Ureter (tissue), 1 donor: Measurements from ENCODE around the gene PIK3R6. TPM values are rescaled to one million over a fixed set of nuclear protein-coding genes. Genes with fewer than 3 reads are reported as not detected.
"Not testable (repeated sequence)": the region's sequence is repeated elsewhere in the genome, so short reads cannot be mapped to it uniquely, and the experiment has no call there.

Experiments used
- DNase-seq: peaks from one replicate; pipeline ENCODE4 v3.0.0-alpha.2; 2020; ENCODE audit warnings: low spot score
- total RNA-seq: library from RNA; stranded (reverse); gene quantifications from one replicate; pipeline ENCODE4 v1.2.4, GENCODE V29; 2023
- donor health status: DM: yes; HTN: yes; CAD: no.

PIK3R6 gene
- total RNA-seq, 1 donor from 2014 or later = 1.7 TPM

DNA sequence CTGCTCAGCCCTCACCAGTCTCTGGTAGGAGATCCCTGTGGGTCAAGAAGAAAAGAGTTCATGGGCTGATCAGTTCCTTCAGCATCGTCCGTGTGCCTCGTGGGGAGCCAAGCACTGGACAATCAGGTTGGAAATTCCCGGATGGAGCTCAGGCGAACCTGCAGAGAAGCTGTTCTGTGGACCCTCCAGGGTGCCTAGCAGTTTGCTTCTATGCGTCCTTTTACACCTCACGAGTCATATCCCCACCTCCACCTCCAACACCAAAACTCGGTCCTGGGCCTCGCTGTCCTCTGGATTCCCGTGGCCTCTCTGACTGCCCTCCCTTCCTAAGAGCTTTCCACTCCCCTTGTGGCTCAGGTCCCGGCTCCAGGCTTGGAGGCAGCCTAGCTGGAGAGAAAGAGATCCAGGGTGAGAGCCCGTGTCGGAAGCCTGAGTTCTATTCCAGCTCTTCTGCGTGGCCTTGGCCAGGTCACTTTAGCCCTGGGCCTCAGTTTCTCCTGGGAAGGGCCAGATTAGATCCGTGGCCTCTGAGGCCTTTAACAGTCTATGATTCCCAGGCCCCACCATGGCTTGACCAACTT, 26.2 kb upstream of the PIK3R6 start:
- DNase-seq = no peak

DNA sequence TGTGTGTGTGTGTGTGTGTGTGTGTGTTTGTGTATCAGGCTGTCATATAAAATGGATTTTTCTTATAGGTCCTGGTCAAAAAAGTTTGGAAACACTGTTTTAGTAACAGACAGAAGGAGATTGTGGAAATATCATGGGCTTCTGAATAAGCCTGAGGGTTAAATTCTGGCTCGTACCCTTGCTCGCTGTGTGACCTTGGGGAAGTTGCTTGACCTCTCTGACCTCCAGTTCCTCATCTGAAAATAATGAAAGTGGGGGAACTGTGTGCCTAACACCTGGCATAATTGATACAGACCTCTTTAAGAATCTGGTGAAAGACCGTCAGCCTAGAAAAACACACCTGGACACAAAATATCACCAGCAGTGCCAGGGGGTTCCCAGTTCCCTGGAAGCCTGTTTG, 25.6 kb upstream of the PIK3R6 start:
- DNase-seq = no peak

DNA sequence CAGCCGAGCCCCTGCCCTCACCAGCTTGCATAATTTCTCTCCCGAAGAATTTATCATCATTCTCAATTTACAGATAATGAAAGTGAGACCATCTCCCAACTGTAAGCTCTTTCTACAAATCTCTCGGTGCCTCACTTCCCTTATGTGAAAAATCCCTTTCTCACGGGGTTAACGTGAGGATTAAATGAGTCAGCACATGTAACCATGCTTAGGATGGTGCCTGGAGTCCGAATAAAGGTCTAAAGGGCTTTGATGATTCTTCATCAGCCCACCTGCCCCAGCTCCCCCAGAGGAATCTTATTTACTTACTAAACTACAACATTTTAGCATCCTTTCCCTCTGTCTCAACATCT, 24.8 kb upstream of the PIK3R6 start:
- DNase-seq = no peak

DNA sequence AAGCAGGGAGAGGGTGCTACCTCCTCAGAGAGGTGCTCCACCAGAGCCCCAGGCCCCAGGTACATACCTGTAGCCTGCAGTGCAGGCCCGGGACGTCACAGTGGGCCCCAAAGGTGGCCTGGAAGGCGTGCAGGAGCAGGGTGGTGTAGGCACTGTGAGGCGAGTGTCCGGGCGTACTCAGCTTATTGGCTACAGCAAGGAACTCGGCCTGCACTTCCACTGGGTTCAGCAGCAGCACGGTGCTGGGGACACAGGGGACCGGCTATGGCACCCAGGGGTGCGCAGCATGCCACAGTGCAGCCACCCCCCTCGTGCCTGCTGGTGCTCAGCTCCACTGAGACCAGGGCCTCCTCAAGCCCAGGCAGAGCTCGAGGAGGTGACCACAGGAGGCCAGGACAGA, 23.2 kb upstream of the PIK3R6 start:
- DNase-seq = no peak

DNA sequence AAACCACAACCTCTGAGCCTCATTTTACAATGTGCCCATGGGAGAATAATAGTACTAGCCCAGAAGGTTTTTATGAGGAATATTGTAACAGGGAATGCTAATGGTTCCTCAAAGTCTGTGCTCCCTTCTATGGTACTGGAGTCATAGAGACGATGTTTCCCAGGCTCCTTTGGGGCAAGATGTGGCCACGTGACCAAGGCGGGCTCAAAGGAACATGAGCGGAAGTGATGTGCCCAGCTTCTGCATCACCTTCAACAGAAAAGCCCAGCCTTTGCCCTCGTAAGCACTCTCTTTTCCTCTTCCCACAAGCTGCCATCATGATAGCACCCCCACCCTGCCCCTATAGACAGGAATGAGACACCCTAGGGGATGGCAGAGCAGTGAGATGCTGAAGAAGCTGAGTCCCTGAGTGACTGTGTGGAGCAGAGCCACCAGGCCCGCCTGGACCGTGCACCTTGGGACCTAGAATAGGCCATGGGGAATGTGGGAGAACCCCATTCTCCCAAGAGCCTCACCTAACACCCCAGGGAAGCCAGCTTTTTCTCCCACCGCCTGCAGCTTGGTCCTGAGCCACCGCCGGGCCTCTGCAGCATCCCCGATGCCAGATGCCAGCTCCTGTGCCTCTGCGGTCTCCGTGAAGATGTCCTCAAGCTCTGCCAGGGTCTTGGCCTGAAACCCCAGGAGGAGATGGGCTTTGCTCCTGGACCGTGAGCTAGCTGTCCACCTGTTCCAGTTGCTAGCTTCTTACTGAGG, 22.2 kb upstream of the PIK3R6 start:
- no peak for DNase-seq

DNA sequence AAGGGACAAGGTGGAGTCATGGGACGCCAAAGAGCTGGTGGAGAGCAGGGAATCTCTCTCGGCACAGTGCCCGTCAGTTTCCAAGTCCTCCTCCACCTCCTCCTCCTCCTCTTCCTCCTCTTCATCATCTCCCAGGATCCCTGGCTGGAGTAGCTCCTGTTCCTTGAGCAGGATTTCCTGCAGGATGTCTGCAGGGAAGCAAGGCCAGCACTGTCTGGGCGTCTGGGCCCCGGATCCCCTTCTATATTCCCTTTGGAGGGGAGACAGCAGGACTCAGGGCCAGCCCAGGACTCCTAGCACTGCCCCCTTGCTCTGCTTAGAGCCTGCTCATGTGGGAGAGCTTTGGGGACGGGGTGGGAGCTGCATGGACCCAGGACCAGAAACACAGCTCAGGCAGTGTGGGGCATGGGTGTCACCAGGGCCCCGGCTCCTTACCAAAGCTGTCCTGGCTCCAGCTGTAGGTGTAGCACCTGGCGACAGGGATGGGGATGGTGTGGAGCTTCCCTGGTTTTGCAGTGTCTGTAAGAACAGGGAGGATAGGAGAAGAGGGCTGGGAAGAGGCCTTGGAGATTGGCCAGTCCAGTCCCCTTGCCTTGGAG, 21.3 kb upstream of the PIK3R6 start:
- no peak for DNase-seq

DNA sequence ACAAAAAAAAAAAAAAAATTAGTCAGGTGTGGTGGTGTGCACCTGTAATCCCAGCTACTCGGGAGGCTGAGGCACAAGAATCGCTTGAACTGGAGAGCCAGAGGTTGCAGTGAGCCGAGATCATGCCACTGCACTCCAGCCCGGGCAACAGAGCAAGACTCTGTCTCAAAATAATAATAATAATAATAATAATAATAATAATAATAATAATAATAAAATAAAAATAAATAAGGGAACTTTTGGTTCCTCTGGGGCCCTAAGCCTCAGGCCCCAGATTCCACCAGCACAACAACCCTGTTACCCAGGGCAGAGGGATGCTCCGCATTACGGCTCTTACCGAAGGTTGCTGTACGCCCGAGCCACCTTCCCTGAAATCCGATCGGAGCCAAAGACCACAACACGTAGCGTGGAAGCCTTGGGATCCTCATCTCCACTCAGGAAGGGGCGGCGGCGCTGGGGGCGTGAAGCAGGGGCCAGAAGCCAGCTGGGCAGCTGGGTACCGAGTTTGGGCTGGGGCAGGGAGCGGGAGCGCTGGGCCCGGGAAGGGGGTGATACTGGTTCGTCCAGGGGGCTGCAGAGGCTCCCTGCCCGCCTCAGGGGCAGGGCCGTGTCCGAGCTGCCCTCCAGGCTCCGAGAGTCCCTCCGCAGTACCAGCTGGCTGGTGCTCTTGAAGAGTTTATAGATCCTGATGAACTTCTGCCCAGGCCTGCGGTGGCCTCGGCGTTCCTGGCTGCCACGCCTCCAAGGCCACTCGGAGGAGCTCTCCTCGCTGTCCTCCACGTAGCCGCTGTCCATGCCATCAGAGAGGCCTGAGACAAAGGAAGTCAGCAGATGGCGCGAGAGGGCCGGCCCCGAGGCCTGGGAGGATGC, 20.6 kb upstream of the PIK3R6 start:
- DNase-seq = no peak

DNA sequence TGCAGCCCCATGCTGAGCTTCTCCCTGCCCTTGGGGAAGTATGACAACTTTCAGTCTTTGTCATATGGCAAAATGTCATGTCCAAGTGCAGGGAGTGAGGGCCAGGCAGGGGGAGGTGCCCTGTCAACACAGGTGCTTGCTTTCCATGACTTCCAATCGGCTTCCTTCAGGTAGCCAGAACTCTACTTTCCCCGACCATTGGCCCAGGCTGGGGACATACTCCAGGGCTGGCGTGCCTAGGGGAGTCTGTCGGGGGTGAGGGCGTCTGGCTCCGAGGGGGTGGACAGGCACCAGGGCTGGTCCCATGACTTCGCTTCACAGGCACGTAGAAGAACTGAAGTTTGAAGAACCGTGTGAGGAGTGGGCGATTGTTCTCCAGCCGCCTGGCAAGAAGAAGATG, 19.8 kb upstream of the PIK3R6 start:
- no peak for DNase-seq

DNA sequence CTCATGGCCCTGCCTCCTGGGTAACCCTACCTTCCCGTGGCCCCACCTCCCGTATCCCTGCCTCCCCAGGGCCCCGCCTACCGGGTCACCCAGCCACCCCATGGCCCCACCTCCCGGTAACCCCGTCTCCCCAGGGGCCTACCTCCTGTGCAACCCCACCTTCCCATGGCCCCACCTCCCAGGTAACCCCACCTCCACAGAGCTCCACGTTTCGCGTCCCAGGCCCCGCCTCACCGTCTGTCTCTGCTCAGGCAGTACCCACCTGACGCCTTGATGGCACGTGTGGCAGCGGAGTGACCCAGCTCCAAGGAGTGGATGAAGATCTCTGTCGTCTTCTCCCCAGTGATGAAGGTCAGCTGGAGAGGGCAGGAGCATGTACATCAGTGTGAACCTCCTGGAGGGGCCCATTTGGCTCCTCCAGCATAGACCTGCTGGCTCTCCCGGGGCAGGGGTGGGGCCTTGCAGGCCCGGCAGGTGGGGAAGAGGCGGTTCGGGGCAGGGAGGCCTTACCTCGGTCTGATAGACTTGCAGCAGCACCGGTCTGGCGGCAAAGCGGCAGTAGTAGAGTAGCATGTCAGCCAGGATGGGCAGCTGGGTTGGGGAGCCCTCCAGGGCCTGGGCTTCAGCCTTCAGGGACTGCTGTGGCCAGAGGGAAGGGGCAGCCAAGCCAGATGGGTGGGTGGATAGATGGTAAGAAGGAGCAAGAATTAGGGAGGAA, 18.7 kb upstream of the PIK3R6 start:
- no peak for DNase-seq

DNA sequence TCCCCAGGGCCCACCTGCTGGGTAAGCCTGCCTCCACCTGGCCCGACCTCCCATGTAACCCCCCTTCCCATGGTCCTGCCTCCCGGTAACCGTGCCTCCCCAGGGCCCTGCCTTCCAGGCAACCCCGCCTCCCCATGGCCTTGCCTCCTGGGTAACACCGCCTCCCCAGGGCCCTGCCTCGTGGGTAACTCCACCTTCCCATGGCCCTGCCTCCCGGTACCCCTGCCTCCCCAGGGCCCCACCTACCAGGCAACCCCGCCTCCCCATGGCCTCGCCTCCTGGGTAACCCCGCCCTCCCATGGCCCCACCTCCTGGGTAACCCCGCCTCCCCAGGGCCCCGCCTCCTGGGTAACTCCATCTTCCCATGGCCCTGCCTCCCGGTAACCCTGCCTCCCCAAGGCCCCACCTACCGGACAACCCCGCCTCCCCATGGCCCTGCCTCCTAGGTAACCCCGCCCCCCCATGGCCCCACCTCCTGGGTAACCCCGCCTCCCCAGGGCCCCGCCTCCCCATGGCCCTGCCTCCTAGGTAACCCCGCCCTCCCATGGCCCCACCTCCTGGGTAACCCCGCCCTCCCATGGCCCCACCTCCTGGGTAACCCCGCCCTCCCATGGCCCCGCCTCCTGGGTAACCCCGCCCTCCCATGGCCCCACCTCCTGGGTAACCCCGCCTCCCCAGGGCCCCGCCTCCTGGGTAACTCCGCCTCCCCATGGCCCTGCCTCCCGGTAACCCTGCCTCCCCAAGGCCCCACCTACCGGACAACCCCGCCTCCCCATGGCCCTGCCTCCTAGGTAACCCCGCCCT, 17.9 kb upstream of the PIK3R6 start:
- not testable (repeated sequence) for DNase-seq

DNA sequence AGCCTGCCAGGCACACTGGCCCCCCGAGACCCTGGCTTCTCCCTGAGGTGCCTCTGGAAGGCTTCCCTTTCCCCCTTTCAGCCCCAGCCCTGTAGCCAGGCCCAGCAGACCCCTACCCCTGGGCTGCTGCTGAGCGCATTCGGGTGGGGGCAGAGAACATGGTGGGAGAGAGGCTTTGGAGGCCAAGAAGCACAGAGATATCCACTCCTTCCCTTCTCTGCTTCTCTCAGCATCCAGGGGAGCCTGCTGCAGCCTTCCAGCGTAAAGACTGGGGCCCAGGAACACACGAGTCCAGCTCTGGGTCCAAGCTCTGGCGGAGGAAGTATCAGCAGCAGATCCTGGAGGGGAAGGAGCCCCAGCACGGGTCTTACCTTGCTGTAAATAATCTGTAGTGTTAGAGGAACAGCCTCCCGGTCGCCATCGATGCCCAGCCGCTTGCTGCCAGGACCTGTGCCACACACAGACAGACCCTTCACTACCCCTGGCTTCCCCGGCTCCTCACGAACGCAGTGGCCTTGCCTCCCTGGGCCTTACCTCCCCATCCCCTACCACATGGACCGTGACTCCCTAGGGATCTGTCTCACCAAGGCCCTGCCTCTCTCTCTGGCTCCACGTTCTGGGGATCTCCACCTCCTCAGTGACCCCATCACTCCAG, 17.0 kb upstream of the PIK3R6 start:
- no peak for DNase-seq

DNA sequence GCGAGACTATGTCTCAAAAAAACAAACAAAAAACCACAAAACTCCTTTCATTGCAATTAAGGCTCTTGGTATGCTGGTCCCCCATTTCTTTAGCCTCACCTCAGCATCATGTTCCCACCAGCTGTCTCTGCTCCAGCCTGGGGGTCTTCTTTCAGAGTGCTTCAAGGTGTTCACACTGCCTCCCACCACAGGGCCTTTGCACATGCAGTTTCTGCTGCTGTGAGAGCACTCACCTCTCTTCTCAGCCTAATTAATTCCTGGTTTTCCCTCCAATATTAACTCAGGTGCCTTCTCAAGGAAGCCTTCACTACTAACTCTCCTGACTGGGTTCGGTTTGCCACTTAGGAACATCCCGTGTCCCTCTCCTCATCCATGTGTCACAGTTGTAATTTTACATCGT, 15.9 kb upstream of the PIK3R6 start:
- no peak for DNase-seq

DNA sequence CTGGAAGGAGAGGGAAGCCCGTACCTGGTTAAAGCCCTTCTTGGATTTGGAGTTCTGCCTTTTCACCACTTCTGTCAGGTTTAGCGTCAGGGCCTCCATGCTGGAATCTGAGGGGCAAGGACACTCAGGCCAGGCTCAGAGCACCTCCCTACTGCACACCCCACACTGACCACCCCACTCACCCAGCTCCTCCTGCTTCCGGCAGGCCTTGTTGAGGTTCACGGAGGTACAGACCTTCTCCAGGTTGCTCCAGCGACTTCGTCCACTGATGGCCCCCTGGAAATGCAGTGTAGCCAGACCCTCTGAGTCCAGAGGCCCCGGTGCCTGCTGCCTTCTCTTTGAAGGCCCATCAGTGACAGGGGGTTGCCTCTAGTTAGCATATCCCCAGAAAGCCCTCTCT, 14.1 kb upstream of the PIK3R6 start:
- DNase-seq = no peak

DNA sequence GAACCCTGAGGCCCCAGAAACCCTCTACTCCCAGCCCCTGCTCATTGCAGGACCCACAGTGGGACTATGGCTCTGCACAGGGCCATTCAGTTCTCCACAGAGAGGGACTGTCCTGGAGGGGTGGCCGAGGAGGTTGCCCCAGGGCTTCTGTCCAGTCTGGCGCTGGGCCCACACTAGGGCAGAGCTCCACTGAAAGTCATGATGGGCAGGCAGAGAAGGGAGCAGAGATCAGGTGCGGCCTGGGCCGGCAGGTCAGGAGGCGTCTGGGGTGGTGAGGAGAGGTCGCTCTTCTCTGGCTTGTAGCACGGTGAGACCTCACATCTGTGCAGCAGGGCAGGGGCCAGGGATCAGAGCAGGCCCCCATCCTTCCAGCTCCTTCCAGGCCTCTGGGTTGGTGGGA, 13.0 kb upstream of the PIK3R6 start:
- DNase-seq = no peak

DNA sequence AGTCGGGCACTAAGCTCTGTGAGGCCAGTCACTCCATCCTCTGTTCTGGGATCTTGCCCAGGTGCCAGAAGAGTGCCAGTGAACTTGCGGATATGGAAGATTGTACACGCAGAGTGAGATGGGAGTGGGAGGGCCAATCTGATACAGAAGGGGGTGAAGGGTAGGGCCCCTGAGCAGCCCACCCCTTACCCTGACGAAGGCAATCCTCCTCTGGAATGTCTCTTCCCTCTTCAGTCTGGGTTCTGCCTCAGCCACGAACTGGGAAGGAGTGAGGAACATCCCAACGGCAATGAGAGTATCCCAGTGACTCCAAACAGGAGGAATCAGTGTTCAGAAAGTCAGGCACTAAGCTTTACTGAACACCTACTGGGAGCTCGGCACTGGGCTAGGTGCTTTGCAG, 11.9 kb upstream of the PIK3R6 start:
- no peak for DNase-seq

DNA sequence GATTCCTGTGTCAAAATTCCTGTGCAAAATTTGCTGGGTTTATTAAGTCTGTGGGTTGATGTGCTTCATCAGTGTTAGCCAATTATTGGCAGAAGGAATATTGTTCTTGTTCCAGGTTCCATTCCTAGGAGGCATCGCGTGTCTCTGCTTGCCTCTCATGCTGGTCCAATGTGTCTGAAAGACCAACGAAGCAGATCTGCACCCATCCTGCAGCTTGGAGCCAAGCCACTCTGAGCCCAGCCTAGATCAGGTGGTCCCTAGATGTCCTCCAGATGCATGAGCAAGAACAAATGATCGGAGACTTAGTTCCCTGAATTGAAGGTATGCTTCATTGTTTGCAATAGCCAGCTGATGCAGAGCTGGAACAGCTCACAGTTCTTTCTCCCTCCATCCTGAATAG, 10.5 kb upstream of the PIK3R6 start:
- no peak for DNase-seq

DNA sequence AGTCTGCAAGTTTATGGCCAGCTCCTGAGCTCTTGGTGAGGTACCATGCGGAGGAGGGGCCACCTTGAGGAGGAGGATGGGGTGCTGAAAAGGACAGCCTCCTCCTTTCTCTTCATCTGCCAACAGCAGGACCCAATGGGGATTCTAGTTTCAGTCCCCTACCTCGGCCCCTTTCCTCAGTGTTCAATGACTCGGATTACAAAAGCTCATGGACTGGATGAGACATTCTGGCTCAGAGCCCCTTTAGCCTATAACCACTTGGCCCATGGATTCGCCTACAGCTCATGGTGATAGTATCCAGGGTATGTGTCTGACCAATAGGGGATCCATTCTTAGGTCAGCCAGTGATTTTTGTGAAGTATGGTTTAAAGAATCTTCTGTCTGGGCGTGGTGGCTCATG, 8.5 kb upstream of the PIK3R6 start:
- no peak for DNase-seq

DNA sequence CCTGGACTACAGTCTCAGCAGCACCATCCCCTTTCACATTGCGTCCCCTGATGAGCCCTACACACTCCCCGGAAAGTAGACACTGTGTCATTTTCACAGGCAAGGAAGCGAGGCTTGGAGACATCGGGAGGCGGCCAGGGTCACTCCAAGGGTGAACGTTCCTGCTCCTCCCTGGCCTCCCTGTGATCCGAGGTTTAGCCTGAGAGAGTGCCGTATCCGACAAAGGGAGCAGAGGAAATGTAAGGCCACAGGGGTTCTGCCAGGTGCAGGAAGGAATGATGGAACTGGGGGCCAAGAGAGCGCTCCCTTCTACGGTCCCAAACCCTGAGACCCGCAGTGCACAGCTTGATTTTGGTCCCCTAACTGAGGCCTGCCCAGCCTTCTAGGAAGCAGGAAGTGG, 8.0 kb upstream of the PIK3R6 start:
- DNase-seq = no peak

DNA sequence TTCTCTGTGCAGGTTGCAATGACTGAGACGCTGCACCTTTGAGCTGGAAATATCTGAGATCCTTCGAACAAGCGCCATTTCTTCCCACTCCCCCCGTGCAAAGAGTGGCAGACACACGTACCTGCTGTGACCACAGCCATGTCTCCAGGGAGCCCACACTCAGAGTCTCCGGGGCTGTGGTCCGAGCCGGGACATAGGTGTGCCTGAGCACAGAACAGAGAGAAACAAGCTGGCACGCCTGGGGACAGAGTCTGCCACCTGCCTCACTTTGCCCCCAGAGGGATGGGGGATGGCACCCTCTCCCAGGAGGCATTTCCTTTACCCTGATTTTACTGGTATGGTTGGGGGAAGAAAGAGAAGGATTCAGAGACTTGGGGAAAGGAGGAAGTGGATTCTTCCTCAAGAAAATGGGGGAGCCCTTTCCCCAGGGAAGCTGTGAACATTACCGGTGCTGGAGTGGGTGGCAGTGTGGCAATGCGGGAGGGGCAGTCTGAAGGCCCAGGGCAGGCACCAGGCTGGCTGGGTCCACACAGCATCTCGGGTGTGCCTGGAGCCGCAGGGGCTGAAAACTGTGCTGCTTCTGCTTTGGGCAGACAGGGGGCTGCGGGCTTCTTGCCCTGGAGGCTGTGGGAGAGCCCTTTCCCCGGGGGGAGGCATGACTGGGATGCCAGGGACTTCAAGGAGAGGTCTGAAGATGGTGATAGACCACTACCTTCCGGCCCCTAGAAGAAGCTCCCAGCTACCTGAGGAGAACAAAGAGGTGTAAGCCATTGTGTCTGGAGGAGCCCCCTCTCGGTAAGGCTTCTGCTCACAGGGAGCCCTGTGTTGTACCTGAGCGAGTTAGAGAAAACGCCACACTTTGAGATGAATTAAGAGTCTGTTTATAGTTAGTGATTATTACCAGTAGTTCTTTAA, 6.6 kb upstream of the PIK3R6 start:
- no peak for DNase-seq
